ENCODE data around the gene CLCN5. TPM values are rescaled to one million over a fixed set of nuclear protein-coding genes. Genes with fewer than 3 reads are reported as not detected.
"Not testable (repeated sequence)": the region's sequence is repeated elsewhere in the genome, so short reads cannot be mapped to it uniquely, and the experiment has no call there.

CLCN5 gene
- total RNA-seq, 2 experiments from 2014 or later: 3.4 to 3.8 TPM

GRCh38 chrX:49991758-49992157, 69.4 kb downstream of the CLCN5 start:
- POLR2A ChIA-PET: interaction anchor here (0.7 kb wide), 1 partner anchor 15 kb away, joined by 3 read pairs; no protein-coding TSS in a partner anchor
- CTCF ChIA-PET: no interaction called here

DNA sequence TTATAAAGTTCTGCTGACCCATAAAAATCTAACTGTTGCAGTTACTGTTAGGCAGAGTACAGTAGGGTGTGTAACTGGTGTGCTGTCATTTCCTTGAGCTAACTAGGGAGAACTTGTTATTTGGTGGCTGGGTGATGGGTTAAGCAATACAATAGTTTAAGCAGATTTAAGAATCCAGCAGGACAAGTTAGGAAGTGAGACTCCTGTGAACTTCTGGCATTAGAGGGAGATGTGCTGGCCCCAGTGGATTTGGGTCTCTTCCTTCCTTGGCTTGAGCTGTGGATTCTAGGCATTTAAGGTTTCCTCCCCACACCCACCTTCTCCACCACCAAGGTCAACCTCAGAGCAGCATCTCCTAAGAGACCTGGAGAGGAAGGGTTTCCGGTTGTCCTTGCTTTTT, 70.5 kb downstream of the CLCN5 start:
- CTCF ChIA-PET: no interaction called here
- POLR2A ChIA-PET: no interaction called here

GRCh38 chrX:49993661-49994060, 71.3 kb downstream of the CLCN5 start:
- CTCF ChIA-PET: no interaction called here
- POLR2A ChIA-PET: no interaction called here

DNA sequence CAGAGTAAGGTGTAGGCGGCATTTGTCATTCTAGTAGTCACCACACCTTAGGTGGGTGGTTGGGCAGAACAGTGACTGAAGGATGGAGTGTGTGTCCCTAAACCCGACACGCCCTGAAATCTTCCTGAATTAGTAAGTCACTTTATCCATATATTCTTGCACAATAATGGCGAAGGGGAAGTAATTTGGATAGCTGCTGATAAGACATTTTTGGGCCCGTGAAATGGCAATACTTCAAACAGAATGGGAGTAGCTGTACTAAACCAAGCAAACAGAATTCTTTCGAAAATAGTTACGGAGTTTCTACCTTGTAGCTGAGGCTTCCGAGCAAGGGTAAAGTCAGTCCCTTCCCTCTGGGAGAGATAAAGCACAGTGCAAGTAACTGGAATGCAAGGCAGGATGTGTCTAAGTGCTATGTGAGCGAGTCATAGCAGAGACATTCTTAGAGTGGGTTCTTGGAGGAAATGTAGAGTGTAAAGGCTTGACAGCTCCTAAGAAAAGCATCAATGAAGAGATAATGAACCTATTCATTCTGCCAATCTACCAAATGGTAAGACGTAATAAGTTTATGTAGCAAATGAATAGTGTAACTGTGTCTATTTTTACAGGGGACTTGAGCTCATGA, 72.8 kb downstream of the CLCN5 start:
- POLR2A ChIA-PET: no interaction called here
- CTCF ChIA-PET: no interaction called here

DNA sequence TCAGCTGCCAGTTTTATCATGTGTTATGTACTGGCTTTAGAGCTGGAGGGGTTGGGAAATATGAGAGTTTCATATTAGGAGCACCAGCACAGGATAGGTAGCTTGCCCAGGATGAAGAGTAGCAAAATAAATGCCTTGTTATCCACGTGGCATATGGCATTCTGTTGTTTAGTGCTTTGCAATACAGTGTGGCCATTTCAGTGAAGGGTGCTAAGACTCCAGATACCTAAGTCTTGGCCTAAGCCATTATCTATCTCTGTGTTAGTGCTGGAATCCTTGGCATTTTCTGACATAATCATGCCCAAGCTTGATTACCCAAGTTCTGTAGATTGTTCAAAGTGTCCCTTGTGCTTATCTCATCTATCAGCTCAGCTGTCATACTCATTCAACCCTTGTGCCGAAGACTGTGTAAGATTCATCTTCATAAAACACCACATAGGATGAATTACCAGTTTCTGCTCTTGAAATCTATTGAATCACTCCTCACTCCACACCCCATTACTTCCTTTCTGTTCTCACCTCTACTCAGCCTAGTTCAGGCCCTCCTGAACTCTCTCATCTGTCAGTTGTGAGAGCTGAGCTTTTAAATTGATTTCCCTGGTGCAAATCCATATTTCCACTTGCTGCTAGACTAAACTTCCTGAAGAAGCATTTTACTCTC, 73.5 kb downstream of the CLCN5 start:
- CTCF ChIA-PET: no interaction called here
- POLR2A ChIA-PET: no interaction called here

DNA sequence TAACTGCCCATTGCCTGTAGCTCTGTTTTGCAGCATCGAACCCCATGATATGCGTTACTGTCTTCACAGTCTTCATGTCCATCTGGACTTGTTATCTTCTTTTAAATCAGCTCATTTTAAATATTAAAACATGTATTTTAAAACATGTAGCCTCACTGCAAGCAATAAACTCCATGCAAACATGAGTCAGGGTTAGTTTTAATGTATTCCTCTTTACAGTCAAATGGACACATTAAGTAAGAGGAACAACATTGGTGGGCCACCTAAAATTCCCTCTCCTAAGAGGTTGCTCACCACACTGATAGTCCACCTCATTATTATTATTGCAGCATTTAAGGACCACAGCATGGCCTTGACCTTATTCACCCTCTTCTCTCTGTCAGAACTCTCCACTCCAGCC, 74.1 kb downstream of the CLCN5 start:
- CTCF ChIA-PET: no interaction called here
- POLR2A ChIA-PET: no interaction called here

- ChIA-PET POLR2A (no interaction called here), CTCF (no interaction called here)
Observed at GRCh38 chrX:49999087-49999486, 76.7 kb downstream of the CLCN5 start.

GRCh38 chrX:50000937-50001542, 78.6 kb downstream of the CLCN5 start:
- POLR2A ChIA-PET: no interaction called here

GRCh38 chrX:50002067-50002714, 79.8 kb downstream of the CLCN5 start:
- POLR2A ChIA-PET: no interaction called here
- CTCF ChIA-PET: no interaction called here

More at GRCh38 chrX:50000937-50001542, 78.6 kb downstream of the CLCN5 start:
- CTCF ChIA-PET: no interaction called here

DNA sequence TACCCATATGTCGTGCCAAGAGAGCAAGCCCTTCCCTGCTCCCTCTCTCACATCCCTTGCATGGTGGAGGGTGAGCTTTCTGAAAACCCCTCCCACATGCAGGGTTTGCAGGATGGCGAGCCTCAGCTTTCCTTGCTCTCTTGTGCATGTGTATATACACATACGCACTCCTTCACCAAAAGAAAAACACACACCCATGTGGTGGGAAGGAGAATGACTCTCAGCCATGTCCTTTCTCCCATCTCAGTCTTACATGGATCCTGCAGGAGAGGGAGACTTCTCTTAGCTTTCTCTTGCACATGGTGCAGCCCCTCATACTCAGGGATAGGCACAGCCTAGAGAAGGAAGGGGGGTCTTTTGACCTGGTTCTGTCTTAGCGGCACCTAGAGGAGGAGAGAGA, 81.1 kb downstream of the CLCN5 start:
- ChIA-PET CTCF (no interaction called here), POLR2A (no interaction called here)

- CTCF ChIA-PET: no interaction called here
- POLR2A ChIA-PET: no interaction called here
Observed at GRCh38 chrX:50003927-50004326, 81.5 kb downstream of the CLCN5 start.

GRCh38 chrX:50025591-50025990, 103.2 kb downstream of the CLCN5 start:
- POLR2A ChIA-PET, CTCF ChIA-PET: not testable (repeated sequence)

DNA sequence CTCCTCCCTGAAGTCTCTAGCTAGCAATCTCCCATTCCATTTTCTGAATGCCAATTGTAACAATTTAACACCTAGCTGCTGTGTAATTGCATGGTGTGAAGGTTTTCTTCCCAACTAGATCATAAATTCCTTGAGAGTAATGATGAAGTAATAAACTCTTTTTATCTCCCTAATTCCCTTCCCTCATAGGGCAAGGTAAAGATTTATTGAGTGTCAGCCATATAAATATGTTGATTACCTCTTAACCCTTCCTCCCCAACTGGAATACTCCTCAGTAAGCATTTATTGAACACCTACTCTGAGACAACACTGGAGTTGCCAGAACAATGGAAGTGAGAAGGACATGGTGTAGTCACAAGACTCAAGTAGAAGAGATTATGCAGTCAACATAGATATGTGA, 112.7 kb downstream of the CLCN5 start:
- ChIA-PET CTCF (no interaction called here), POLR2A (no interaction called here)

- ChIA-PET POLR2A (no interaction called here), CTCF (no interaction called here)
Observed at GRCh38 chrX:50036426-50036825, 114.0 kb downstream of the CLCN5 start.

GRCh38 chrX:50045823-50046222, 123.4 kb downstream of the CLCN5 start:
- ChIA-PET POLR2A (no interaction called here), CTCF (no interaction called here)

DNA sequence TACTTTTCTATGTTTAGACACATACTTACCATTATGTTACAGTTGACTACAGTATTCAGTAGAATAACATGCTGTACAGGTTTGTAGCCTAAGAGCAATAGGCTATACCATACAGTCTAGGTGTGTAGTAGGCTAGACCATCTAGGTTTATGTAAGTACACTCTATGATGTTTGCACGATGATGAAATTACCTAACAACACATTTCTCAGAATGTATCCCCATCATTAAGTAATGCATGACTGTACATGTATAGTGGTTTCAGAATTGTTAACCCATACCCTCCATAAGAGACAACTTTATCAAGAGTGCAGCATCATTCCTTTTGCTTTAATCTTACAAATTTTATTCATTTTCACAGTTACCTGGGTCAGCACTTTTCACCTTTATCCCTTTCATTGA, 126.8 kb downstream of the CLCN5 start:
- ChIA-PET POLR2A (no interaction called here), CTCF (no interaction called here)

- ChIA-PET CTCF (no interaction called here), POLR2A (no interaction called here)
Observed at GRCh38 chrX:50054147-50054546, 131.8 kb downstream of the CLCN5 start.

GRCh38 chrX:50066318-50066937, 144.0 kb downstream of the CLCN5 start:
- POLR2A ChIA-PET: no interaction called here
- CTCF ChIA-PET: no interaction called here

DNA sequence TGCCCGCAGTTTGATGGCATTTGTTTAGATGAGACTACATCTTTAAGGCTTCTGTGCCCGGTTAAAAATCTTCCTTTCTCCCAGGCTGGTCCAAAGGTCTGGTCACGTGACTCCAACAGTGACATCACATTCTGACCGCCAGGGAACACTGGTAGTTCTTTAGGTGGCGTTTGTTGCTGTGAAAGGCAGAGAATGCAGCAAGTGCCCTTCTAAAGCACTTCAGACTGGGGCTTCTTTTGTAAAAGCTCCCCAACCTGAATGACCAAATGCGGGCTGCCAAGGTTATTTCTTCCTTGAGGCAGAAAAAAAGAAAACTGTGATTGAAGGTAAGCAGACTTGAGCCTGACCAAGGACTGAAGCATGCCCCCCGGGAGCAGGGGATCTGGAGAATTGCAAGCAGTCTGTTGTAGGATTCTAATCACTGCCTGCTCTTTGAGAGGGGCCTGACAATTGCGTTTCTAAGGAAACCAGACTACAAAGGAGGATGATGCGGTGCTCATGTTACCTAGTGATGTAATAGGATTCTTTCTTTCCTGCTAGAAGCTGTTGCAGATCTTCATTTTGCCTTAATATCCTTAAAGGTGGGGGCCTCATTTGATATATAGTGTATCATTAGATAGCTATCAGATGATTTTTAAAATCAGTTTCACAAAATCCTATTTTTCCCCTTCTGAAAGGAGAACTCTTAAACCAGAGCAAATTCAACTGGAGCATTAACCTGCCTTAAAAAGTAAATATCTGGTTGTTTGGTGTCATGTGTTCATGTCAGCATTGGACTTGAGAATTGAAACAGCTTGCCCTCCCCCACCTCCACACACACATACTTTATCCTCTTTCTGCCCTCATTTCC, 145.3 kb downstream of the CLCN5 start:
- CTCF ChIA-PET: no interaction called here
- POLR2A ChIA-PET: no interaction called here

DNA sequence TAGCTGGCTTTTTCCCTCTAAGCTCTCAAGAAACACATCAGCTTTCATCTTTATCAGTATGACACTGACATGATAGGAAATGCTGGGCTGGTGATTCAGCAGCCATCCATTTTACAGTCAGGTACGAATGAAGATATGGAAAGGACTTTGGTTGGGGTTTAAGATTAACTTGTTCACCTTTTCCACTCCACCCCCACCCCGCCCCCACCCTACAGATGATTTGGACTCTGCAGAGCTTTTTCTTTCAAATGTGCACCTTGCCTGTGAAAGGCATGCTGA, 145.8 kb downstream of the CLCN5 start:
- ChIA-PET POLR2A (no interaction called here), CTCF (no interaction called here)

All from activated CD8-positive, alpha-beta memory T cell treated with anti-CD3 and anti-CD28 coated beads for 36 hours (primary cell).